ENCODE measurements around the gene PPP1R3D. TPM values are rescaled to one million over a fixed set of nuclear protein-coding genes. Genes with fewer than 3 reads are reported as not detected.

Gene PPP1R3D
- total RNA-seq, 4 donors from 2014 or later: 5.1 to 8.7 (median 6.8) TPM

DNA sequence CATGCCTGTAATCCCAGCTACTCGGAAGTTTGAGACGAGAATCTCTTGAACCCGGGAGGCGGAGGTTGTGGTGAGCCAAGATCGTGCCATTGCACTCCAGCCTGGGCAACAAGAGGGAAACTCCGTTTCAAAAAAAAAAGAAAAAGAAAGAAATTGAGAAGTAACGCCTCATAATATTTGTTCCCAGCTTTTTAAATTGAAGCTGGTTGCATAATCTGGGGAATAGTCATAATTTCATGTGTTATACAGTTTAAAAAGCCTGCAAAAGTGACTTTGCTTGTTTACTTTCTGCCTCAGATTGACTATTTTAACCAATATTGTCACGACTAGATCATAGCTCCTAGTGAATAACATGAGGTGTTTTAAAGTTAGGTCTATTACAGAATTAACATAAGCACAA, 7.3 kb upstream of the PPP1R3D start:
- TF ChIP-seq, protein P1, sequence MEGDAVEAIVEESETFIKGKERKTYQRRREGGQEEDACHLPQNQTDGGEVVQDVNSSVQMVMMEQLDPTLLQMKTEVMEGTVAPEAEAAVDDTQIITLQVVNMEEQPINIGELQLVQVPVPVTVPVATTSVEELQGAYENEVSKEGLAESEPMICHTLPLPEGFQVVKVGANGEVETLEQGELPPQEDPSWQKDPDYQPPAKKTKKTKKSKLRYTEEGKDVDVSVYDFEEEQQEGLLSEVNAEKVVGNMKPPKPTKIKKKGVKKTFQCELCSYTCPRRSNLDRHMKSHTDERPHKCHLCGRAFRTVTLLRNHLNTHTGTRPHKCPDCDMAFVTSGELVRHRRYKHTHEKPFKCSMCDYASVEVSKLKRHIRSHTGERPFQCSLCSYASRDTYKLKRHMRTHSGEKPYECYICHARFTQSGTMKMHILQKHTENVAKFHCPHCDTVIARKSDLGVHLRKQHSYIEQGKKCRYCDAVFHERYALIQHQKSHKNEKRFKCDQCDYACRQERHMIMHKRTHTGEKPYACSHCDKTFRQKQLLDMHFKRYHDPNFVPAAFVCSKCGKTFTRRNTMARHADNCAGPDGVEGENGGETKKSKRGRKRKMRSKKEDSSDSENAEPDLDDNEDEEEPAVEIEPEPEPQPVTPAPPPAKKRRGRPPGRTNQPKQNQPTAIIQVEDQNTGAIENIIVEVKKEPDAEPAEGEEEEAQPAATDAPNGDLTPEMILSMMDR (IDR thresholded peaks at IDR 0.05; ENCODE audit: low read depth): no peak

DNA sequence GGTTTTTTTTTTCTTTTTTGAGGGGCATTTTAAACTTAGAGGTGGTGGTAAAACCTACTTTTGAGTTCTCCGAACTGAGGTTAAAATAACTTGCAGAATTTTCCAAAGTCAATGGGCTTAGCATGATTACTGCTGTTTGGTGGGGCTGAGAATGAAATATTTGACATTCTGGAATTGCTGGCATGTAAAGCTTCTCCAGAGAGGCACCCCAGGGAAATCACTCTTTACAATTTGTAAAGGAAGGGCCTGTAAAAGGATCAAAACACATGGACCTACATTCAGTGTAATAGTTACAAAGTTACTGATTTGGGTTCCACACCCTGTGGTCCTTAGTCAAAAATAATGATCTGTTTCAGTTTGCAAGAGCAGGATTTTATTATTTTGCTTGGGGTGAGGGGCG, 5.6 kb upstream of the PPP1R3D start:
- TF ChIP-seq, protein P1 (IDR thresholded peaks at IDR 0.05; ENCODE audit: low read depth): no peak

DNA sequence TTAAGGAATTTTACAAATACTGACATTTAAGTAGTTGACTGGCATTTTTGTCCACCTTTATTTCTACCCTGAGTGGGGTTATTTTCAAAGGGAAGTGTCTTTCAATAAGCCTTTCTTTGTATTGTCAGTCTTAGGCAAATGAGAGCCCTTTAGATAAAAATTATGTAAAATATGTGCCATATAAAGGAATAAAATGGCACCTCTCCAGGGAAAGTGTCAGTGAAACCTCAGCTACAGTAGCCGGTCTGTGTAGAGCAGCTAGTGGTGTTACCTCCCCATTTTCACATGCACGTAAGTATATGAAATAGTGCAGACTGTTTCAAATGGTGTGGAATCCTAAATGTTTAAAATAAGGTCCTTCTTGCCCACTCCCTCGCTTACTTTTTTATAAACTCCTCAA, 5.1 kb upstream of the PPP1R3D start:
- TF ChIP-seq, protein P1 (IDR thresholded peaks at IDR 0.05; ENCODE audit: low read depth): no peak

DNA sequence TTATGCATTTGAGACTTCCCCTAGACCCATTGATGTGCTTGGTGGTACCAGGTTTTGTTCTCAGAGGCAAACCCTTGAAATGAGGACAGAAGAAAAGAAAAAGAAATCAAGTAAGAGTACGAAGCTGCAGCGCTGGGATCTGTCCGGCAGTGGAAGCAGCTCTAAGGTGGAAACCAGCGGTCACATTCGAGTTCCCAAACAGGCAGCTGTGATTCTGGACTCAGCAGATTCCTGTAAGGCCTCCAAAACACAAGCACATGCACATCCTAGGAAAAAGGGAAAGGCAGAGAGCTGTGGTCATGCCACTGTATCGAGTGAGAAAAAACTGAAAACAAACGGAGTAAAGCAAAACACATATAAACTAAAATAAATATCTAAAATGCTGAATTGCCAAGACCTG, 4.6 kb upstream of the PPP1R3D start:
- TF ChIP-seq, protein P1 (IDR thresholded peaks at IDR 0.05; ENCODE audit: low read depth): no peak

DNA sequence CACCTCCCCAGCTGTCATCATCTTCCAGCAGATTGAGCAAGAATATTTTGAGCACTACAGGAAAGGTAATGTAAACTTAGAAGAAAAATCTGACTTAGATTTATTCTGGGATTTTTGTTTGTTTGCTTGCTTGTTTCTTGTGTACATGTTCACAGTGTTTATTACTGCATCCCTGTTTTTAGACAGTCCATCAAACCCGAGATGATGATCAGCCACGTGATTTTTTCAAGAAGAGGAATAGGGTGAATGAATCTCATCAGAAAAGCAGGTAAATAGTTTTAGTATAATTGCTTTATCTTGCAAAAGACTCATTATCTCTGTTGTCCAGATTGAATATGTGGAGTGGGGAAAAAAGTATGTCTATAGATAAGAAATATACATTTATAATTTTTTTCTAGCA, 2.1 kb upstream of the PPP1R3D start:
- TF ChIP-seq, protein P1 (IDR thresholded peaks at IDR 0.05; ENCODE audit: low read depth): no peak

DNA sequence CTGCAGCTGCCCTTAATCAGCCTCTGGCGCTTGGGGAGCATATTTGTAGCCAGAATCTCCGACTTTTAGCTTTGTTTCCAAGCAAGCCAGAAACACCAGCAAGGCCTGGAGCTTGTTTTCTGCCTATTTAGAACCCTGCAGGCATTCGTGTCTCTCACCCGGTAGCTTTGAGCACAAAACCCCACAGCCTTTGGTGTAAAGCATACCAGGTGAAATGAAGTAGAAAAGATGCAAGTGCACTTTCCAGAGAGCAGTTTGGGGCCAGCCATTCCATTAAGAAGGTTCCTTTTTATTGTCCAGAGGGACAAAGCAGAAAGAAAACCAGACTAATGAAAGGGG, 820 bp upstream of the PPP1R3D start:
- TF ChIP-seq, protein P1 (IDR thresholded peaks at IDR 0.05; ENCODE audit: low read depth): no peak

DNA sequence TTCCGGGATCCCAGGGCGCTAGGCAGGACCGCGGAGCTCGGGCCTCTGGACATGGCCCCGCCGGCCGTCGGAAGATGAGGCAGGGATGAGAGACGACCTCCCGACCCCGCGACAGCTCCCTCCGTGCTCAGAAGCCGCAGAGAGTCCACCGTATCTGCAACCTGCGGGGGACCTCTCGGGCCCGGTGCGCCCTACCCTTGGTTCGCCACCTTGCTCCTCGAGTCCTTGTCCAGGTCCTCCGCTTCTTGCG, 301 bp downstream of the PPP1R3D start:
- TF ChIP-seq, protein P1 (IDR thresholded peaks at IDR 0.05; ENCODE audit: low read depth): no peak
